GM21529 (cell line): Measurements from ENCODE around the gene GUK1.
"Not testable (repeated sequence)": the region's sequence is repeated elsewhere in the genome, so short reads cannot be mapped to it uniquely, and the experiment has no call there.

Experiments
- ATAC-seq: cut with Tn5 transposase; IDR thresholded peaks from one replicate; pipeline ENCODE4 v1.9.1; 2021; ENCODE audit not compliant: unreplicated experiment

Gene GUK1

GRCh38 chr1:228175316-228176023, 35.4 kb downstream of the GUK1 start:
- no peak for ATAC-seq

GRCh38 chr1:228176024-228176395, 35.9 kb downstream of the GUK1 start:
- ATAC-seq, result no peak

GRCh38 chr1:228176461-228177182, 36.5 kb downstream of the GUK1 start:
- no peak for ATAC-seq

- ATAC-seq, result no peak
Measured at GRCh38 chr1:228177183-228177475, 37.0 kb downstream of the GUK1 start.

DNA sequence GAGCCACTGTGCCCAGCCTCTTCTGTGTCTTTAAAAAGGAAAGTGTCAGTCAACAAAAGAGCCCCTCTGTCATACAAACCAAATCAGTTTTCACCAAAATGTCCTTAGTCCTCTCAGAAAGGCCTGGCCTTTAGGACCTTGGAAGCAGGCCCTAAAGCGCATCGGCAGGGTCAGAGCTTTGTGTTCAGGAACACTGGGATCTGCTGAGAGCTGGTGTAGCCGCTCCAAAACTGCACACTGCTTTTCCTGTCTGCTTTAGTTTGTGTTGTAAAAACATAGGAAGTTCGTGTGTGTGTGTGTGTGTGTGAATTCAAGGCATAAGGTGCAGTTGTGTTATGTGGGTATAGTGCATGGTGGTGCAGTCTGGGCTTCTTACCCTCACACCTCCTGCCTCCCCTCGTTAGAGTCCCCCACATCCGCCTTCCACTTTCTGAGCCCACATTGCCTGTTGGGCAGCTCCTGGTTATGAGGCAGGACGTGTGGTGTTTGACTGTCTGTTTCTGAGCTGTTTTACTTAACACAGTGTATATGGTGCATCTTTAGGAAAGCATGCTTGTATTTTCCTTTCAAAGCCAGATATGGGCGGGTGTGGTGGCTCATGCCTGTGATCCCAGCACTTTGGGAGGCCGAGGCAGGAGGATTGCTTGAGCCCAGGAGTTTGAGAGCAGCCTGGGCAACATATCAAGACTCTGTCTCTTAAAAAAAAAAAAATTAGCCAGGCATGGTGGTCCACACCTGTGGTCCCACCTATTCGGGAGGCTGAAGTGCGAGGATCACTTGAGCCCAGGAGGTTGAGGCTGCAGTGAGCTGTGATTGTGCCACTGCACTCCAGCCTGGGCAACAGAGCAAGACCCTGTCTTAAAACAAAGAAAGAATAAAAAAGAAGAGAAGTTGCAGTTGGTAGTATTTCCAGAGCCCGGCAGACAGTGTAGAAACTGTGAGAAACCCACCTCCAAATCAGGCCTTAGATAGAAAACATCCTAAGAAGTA, 37.9 kb downstream of the GUK1 start:
- no peak for ATAC-seq

- no peak for ATAC-seq
Measured at GRCh38 chr1:228178737-228179684, 38.9 kb downstream of the GUK1 start.

DNA sequence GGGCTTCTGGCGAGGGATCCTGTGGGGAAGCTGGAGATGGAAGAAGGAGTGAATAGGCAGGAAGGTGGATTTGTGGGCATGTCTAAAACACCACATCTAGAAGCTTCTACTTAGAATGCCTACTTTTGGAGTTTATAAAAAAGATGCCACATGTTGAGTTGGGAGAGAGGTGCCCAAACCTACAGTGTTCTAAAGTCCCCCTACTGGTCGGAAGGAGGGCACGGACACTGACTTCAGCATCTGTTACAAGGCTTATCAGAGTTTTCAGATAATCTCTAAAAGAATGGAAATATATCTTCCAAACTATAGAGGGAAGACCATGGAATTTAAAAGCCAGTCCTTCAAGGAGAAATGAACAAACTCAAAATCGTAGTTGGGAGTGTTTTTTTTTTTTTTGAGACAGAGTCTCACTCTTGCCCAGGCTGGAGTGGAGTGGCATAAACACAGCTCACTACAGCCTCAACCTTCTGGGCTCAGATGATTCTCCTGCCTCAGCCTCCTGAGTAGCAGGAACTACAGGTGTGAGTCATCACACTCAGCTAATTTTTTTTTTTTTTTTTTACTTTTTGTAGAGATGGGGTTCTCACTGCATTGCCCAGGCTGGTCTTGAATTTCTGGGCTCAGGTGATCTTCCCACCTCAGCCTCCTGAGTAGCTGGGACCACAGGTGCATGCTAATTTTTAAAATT, 40.3 kb downstream of the GUK1 start:
- no peak for ATAC-seq

- ATAC-seq, result no peak
Measured at GRCh38 chr1:228180959-228181644, 41.0 kb downstream of the GUK1 start.

GRCh38 chr1:228181645-228182034, 41.6 kb downstream of the GUK1 start:
- no peak for ATAC-seq

DNA sequence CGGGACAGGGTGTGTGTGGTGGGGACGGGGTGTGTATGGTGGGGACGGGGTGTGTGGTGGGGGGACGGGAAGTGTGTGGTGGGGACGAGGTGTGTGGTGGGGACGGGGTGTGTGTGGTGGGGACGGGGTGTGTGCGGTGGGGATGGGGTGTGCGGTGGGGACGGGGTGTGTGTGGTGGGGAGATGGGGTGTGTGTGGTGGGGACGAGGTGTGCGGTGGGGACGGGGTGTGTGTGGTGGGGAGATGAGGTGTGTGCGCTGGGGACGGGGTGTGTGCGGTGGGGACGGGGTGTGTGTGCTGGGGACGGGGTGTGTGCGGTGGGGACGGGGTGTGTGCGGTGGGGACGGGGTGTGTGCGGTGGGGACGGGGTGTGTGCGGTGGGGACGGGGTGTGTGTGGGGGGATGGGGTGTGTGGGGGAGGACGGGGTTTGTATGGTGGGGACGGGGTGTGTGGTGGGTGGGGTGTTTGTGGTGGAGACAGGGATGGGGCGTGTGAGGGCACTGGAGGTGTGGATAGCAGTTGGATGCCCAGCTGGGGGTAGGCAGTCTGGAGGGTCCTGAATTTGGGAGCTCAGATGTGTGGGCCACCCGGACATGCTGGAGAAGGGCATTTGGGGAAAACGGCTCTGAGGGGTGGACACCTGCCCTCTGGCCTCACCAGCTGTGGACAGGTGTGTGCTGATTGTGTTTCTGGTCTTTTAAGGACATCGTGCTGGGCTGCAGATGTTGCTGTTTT, 42.4 kb downstream of the GUK1 start:
- ATAC-seq, result no peak

- no peak for ATAC-seq
Measured at GRCh38 chr1:228184152-228184551, 44.1 kb downstream of the GUK1 start.

GRCh38 chr1:228185641-228185965, 45.5 kb downstream of the GUK1 start:
- no peak for ATAC-seq

DNA sequence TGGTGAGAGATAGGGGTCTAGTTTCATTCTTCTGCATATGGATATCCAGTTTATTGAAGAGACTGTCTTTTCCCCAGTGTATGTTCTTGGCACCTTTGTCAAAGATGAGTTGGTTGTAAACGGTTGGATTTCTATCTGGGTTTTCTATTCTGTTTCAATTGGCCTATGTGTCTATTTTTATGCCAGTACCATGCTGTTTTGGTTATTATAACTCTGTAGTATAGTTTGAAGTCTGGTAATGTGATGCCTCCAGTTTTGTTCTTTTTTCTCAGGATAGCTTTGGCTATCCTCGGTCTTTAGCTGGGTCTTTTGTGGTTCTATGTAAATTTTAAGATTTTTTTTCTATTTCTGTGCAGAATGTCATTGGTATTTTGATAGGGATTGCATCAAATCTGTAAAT, 48.2 kb downstream of the GUK1 start:
- not testable (repeated sequence) for ATAC-seq

DNA sequence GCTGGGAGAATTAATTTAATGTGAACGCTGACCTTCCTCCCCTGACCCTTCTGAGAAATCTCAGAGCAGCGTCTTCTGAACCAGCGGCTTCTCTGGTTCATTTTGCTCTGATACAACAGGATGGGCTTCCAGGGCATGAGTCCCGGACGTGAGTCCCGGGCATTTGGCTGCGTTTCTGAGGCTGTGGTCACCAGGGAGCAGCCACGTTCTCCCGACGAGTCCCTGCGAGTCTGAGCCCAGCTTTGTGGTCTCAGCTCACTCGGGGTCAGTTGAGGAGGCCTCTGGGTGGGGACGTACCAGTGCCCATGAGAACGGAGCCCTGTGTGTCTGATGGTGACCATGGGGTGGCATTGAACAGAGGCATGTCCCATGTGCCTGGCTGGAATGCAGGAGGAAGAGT, 50.1 kb downstream of the GUK1 start:
- no peak for ATAC-seq

DNA sequence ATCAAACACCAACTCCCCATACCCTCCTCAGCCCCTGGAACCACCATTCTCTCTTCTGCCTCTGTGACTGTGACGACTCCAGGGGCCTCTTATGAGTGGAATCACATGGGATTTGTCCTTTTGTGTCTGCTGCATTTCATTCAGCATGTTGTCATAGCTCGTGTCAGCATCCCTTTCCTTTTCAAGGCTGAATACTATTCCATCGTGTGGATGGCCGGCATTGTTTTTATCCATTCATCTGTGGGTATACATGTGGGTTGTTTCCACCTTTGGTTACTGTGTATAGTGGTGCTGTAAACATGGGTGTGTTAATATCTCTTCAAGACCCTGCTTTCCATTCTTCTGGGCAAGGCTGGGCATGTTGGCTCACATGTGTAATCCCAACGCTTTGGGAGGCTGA, 50.7 kb downstream of the GUK1 start:
- ATAC-seq, result no peak

GRCh38 chr1:228194436-228194835, 54.4 kb downstream of the GUK1 start:
- no peak for ATAC-seq

- ATAC-seq, result no peak
Measured at GRCh38 chr1:228194921-228195812, 55.1 kb downstream of the GUK1 start.

DNA sequence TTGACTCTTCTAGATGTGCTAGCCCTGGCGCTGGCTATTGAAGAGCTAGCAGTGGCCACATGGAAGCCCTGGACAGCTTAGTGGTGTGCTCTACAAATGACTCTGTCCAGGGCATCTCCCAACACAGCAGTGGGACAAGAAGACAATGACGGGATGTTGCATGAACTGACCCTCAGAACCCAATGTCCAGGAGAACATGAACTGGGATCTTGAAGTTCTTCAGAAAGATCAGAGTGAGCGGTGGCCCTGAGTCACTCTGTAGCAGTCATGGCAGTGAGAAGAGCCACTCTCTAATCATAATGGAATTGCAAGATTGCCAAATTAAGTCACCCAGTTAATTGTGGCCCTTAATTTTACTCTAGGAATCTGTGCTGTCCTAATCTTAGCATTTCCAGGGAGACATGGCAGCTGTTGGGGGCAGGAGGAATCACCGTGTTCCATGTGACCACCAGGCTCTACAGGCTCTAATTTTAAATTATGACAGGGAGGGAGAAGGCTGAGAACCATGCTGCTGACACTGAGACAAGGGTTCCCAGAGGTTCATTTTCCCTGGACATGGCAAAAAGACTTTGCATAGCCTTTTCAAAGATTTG, 57.6 kb downstream of the GUK1 start:
- ATAC-seq, result no peak
